Stimulated activated CD4-positive, alpha-beta T cell treated with anti-CD3 and anti-CD28 coated beads, Interleukin-1b, Interleukin-23, amount 100 ng/mL, for 4 hours (primary cell): Measurements from ENCODE around the gene ULK2.
A peak's percentile ranks its signal among the peaks of the same experiment; 100 is the strongest.

Experiments
- DNase-seq, 2 donors: peaks; one replicate each; pipeline ENCODE4 v3.0.0-alpha.2; 2020; ENCODE audit warnings: low read depth in 2 of 2

ULK2 gene

DNA sequence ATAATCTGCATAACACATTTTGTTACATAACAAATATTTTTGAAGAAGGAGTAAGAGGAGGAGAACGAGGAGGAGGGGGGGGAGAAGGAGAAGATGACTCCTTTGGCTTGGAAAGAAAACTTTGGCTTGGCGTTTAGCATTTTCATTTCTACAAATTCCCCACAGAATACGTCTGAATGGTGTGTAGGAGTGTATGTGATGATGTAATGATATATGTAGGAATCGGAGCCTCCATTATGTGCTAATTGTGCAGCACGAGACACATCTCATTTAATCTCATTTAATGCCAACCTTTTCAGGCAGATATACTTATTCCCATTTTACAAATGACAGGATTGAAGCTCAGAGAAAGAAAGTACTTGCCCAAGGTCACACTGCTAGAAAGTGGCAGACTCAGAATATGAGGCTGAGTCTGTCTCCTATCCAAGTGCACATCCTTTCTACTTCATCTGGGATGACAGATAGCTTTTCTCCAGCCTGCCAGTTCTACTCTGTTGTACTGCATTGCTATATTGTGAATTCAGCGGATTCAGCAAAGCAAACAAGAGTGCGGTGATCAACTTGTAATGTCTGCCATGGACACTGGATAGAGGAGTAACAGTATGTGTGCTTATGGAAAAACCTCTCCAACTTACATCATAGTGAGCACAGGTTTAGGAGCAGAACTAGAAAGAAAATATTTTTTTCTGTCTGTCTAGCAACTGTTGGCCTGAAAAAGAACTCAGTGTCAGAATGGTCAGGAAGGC lies 140.9 kb downstream of the ULK2 start:
- no peak for DNase-seq

DNA sequence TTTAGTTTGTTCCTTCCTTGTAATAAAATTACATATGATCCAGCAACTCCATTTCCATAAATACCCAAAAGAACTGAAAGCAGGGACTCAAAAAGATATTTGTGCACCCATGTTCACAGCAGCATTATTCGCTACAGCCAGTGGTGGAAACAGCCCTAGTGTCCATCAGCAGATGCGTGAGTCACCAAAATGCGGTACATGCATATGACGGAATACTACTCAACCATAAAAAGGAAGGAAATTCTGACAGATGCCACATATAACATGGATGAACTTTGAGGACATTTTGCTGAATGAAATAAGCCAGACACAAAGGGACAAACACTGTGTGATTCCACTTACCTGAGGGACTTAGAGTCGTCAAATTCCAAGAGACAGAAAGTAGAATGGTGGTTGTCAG lies 142.2 kb downstream of the ULK2 start:
- DNase-seq = no peak

DNA sequence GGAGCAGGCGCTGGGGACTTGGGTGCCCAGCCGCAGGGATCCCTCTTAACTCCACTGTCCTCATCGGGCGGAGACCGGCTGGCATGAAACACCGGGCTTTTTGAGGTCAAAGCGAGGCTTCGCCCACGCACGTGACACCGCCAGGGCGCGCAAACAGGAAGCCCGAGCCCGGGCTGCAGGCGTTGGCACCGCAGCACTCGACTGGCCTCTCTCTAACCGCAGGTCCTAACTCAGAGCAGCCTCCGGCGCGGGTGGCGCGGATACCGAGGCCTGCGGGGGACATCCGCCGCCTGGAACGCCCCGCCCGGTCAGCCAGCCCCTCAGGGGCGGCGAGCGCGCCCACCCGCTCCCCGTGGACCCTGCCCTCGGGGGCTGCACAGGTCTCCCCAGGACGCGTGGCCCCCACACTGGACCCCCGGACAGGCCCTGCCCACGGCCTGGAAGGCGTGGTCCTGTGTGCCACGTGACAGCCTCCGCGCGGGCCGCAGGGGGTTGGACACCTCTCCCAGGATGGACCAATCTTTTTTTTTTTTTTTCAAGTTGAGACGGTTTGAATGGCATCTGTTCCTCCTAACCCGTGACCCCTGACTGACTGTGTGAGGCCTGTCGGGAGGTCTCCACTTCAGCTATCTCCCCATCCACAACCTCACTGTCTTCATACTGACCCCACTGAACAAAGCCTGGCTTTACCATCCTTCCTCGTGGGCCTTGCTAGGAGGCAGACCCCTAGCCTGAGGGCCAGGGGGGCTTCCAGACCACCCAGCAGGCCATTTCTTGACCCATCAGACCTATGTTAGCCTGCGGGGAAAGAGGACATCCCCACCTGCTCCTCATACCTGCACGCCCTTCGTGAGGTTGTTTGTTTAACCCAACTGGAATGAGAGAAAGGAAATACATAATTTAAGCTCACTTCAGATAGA lies 143.0 kb downstream of the ULK2 start:
- peak; percentile 5 to 27 for DNase-seq

DNA sequence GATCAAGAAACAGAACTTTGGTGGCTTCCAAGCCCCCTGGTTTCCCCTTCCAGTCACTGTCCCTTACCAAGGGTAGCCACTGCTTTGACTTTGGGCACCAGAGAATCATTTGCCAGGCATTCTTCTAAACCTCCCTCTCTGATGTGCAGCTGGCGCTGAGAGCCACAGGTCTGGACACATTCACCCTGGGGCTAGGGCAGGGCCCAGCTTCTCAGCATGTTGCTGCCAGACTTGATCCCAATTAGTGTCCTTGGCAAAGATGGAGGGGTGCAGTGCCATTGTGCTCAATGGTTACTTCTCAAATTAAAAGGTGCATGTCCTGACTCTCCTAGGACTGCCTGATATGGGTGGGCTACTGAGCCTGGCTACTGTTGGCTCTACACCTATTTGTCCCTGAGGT lies 143.8 kb downstream of the ULK2 start:
- DNase-seq = no peak
